ENCODE data around the gene MGAT1. TPM values are rescaled to one million over a fixed set of nuclear protein-coding genes. Genes with fewer than 3 reads are reported as not detected.

The MGAT1 gene
- total RNA-seq, 2 experiments from 2014 or later: 141 to 142 TPM

- H3K27ac Mint-ChIP-seq: no peak overlapping the region
- no peaks in the 10 kb centered on the region for H3K36me3 Mint-ChIP-seq
- CTCF ChIA-PET: interaction anchor here (0.9 to 1.0 kb wide), 3 partner anchors 12 to 15 kb away, joined by 3 read pairs; no protein-coding TSS in a partner anchor
- no peaks in the 10 kb centered on the region for H3K9me3 Mint-ChIP-seq (ENCODE audit: low read depth)
- ATAC-seq: no peak
- H3K4me3 Mint-ChIP-seq: no peak overlapping the region
- DNase-seq: no peak
- H3K27me3 Mint-ChIP-seq: no peaks in the 10 kb centered on the region
- peaks cover 24% of the 10 kb centered on the region for H3K4me1 Mint-ChIP-seq
Measured at GRCh38 chr5:180817893-180818674, 15.5 kb upstream of the MGAT1 start.

- CTCF ChIA-PET: interaction anchor here (1.0 kb wide), 1 partner anchor 14 kb away, joined by 3 read pairs; no protein-coding TSS in a partner anchor
- H3K9me3 Mint-ChIP-seq (ENCODE audit: low read depth): no peaks in the 10 kb centered on the region
- peak; percentile 25 for DNase-seq
- ATAC-seq: peak; percentile 34
- no peaks in the 10 kb centered on the region for H3K27me3 Mint-ChIP-seq
- no peak overlapping the region for H3K4me3 Mint-ChIP-seq
- no peak overlapping the region for H3K27ac Mint-ChIP-seq
- no peaks in the 10 kb centered on the region for H3K36me3 Mint-ChIP-seq
- H3K4me1 Mint-ChIP-seq: peaks cover 29% of the 10 kb centered on the region
Measured at GRCh38 chr5:180816608-180817534, 14.3 kb upstream of the MGAT1 start.

- no peaks in the 10 kb centered on the region for H3K9me3 Mint-ChIP-seq (ENCODE audit: low read depth)
- DNase-seq: no peak
- H3K4me3 Mint-ChIP-seq: no peak overlapping the region
- CTCF ChIA-PET: no interaction called here
- ATAC-seq: no peak
- H3K27me3 Mint-ChIP-seq: no peaks in the 10 kb centered on the region
- H3K36me3 Mint-ChIP-seq: no peaks in the 10 kb centered on the region
- peaks cover 36% of the 10 kb centered on the region for H3K4me1 Mint-ChIP-seq
- no peak overlapping the region for H3K27ac Mint-ChIP-seq
Measured at GRCh38 chr5:180815293-180815917, 12.8 kb upstream of the MGAT1 start.

- ATAC-seq (no peak), DNase-seq (no peak)
- no peak overlapping the region for H3K4me3 Mint-ChIP-seq
- H3K9me3 Mint-ChIP-seq (ENCODE audit: low read depth): no peaks in the 10 kb centered on the region
- no peaks in the 10 kb centered on the region for H3K27me3 Mint-ChIP-seq
- CTCF ChIA-PET: interaction anchor here (1.5 to 2.7 kb wide), 4 partner anchors 12 to 56 kb away, joined by 4 to 12 read pairs (median 6); partner anchors contain the start of gene MGAT1
- peaks cover 3% of the 10 kb centered on the region for H3K36me3 Mint-ChIP-seq
- no peak overlapping the region for H3K27ac Mint-ChIP-seq
- H3K4me1 Mint-ChIP-seq: peaks cover 42% of the 10 kb centered on the region
Measured at GRCh38 chr5:180813420-180813819, 10.8 kb upstream of the MGAT1 start.

GRCh38 chr5:180811623-180812124 lies 9.1 kb upstream of the MGAT1 start:
- H3K27ac Mint-ChIP-seq: peak overlapping the region; percentile 100
- peaks cover 18% of the 10 kb centered on the region for H3K36me3 Mint-ChIP-seq
- H3K9me3 Mint-ChIP-seq (ENCODE audit: low read depth): no peaks in the 10 kb centered on the region
- H3K27me3 Mint-ChIP-seq: no peaks in the 10 kb centered on the region
- peak overlapping the region; percentile 78 for H3K4me3 Mint-ChIP-seq
- DNase-seq (no peak), ATAC-seq (no peak)
- peaks cover 54% of the 10 kb centered on the region for H3K4me1 Mint-ChIP-seq
- CTCF ChIA-PET: interaction anchor here (2.7 kb wide), 1 partner anchor 20 kb away, joined by 12 read pairs; no protein-coding TSS in a partner anchor

- DNase-seq: peak; percentile 81
- Mint-ChIP-seq H3K27me3 (no peaks in the 10 kb centered on the region), H3K27ac (peak overlapping the region; percentile 100), H3K36me3 (peaks cover 23% of the 10 kb centered on the region), H3K4me1 (peaks cover 56% of the 10 kb centered on the region), H3K9me3 (ENCODE audit: low read depth) (no peaks in the 10 kb centered on the region), H3K4me3 (peak overlapping the region; percentile 78)
- CTCF ChIA-PET: interaction anchor here (0.9 to 1.7 kb wide), 4 partner anchors 9 to 49 kb away, joined by 4 to 14 read pairs (median 4); no protein-coding TSS in a partner anchor
- ATAC-seq: no peak
Measured at GRCh38 chr5:180810959-180811622, 8.5 kb upstream of the MGAT1 start.

GRCh38 chr5:180810210-180810958 lies 7.8 kb upstream of the MGAT1 start:
- peaks cover 25% of the 10 kb centered on the region for H3K36me3 Mint-ChIP-seq
- peak overlapping the region; percentile 100 for H3K27ac Mint-ChIP-seq
- peaks cover 61% of the 10 kb centered on the region for H3K4me1 Mint-ChIP-seq
- CTCF ChIA-PET: interaction anchor here (0.8 to 1.7 kb wide), 5 partner anchors 9 to 50 kb away, joined by 3 to 14 read pairs (median 4); no protein-coding TSS in a partner anchor
- ATAC-seq: peak; percentile 82
- DNase-seq: peak; percentile 96
- H3K27me3 Mint-ChIP-seq: no peaks in the 10 kb centered on the region
- H3K4me3 Mint-ChIP-seq: peak overlapping the region; percentile 78
- no peaks in the 10 kb centered on the region for H3K9me3 Mint-ChIP-seq (ENCODE audit: low read depth)

- peaks cover 65% of the 10 kb centered on the region for H3K4me1 Mint-ChIP-seq
- H3K36me3 Mint-ChIP-seq: peaks cover 30% of the 10 kb centered on the region
- DNase-seq (peak; percentile 95), ATAC-seq (peak; percentile 77)
- no peaks in the 10 kb centered on the region for H3K9me3 Mint-ChIP-seq (ENCODE audit: low read depth)
- H3K4me3 Mint-ChIP-seq: peak overlapping the region; percentile 78
- peak overlapping the region; percentile 100 for H3K27ac Mint-ChIP-seq
- no peaks in the 10 kb centered on the region for H3K27me3 Mint-ChIP-seq
- CTCF ChIA-PET: interaction anchor here (0.8 to 2.5 kb wide), 5 partner anchors 8 to 51 kb away, joined by 3 to 14 read pairs (median 4); partner anchors contain the start of gene ZFP62
Measured at GRCh38 chr5:180809403-180810209, 7.0 kb upstream of the MGAT1 start.

- CTCF ChIA-PET: interaction anchor here (0.6 to 3.2 kb wide), 5 partner anchors 15 to 90 kb away, joined by 3 to 16 read pairs (median 4); partner anchors contain the start of gene ZFP62
- H3K4me3 Mint-ChIP-seq: peak overlapping the region; percentile 78
- peaks cover 30% of the 10 kb centered on the region for H3K36me3 Mint-ChIP-seq
- DNase-seq: no peak
- H3K4me1 Mint-ChIP-seq: peaks cover 64% of the 10 kb centered on the region
- no peak for ATAC-seq
- H3K27ac Mint-ChIP-seq: peak overlapping the region; percentile 100
- H3K9me3 Mint-ChIP-seq (ENCODE audit: low read depth): no peaks in the 10 kb centered on the region
- H3K27me3 Mint-ChIP-seq: no peaks in the 10 kb centered on the region
Measured at GRCh38 chr5:180808461-180809000, 5.9 kb upstream of the MGAT1 start.

GRCh38 chr5:180807654-180808414 lies 5.2 kb upstream of the MGAT1 start:
- DNase-seq: no peak
- no peaks in the 10 kb centered on the region for H3K9me3 Mint-ChIP-seq (ENCODE audit: low read depth)
- peaks cover 32% of the 10 kb centered on the region for H3K36me3 Mint-ChIP-seq
- peak overlapping the region; percentile 78 for H3K4me3 Mint-ChIP-seq
- CTCF ChIA-PET: interaction anchor here (0.6 to 3.2 kb wide), 5 partner anchors 14 to 90 kb away, joined by 3 to 16 read pairs (median 4); partner anchors contain the start of gene ZFP62
- no peaks in the 10 kb centered on the region for H3K27me3 Mint-ChIP-seq
- peak overlapping the region; percentile 100 for H3K27ac Mint-ChIP-seq
- peaks cover 57% of the 10 kb centered on the region for H3K4me1 Mint-ChIP-seq
- ATAC-seq: no peak

Data from activated CD8-positive, alpha-beta memory T cell treated with anti-CD3 and anti-CD28 coated beads, Interleukin-2, amount 10 ng/mL, durations not matched to agents 7 days and 5 days (primary cell).